ENCODE results near the gene WFDC1.

Gene WFDC1

DNA sequence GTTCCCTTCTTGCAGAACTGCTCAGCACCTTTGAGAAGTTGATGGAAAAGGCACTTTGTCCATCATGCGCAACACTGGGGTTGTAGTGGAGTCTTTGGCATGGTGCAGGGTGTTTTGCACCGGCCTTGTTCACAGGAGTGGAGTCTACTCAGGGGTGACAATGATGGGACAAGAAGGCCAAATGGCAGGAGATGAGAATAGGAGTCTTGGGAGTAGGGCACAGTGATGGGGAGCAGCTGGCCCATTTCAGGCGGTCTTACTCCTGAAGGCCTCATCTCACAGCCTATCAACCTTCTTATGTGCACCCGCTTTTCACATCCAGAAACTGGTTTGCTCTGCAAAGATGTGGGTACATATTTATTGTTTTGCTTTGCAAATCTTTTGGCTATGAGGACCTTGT lies 41.5 kb upstream of the WFDC1 start:
- DNase-seq (ENCODE audit: low read depth), result no peak
- H3K4me3 ChIP-seq (ENCODE audit: low read depth, low read length), result no peak overlapping the region
- TF ChIP-seq, protein P1, sequence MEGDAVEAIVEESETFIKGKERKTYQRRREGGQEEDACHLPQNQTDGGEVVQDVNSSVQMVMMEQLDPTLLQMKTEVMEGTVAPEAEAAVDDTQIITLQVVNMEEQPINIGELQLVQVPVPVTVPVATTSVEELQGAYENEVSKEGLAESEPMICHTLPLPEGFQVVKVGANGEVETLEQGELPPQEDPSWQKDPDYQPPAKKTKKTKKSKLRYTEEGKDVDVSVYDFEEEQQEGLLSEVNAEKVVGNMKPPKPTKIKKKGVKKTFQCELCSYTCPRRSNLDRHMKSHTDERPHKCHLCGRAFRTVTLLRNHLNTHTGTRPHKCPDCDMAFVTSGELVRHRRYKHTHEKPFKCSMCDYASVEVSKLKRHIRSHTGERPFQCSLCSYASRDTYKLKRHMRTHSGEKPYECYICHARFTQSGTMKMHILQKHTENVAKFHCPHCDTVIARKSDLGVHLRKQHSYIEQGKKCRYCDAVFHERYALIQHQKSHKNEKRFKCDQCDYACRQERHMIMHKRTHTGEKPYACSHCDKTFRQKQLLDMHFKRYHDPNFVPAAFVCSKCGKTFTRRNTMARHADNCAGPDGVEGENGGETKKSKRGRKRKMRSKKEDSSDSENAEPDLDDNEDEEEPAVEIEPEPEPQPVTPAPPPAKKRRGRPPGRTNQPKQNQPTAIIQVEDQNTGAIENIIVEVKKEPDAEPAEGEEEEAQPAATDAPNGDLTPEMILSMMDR (IDR thresholded peaks at IDR 0.05; ENCODE audit: control insufficient read depth, extremely low read depth, insufficient read depth), result no peak

DNA sequence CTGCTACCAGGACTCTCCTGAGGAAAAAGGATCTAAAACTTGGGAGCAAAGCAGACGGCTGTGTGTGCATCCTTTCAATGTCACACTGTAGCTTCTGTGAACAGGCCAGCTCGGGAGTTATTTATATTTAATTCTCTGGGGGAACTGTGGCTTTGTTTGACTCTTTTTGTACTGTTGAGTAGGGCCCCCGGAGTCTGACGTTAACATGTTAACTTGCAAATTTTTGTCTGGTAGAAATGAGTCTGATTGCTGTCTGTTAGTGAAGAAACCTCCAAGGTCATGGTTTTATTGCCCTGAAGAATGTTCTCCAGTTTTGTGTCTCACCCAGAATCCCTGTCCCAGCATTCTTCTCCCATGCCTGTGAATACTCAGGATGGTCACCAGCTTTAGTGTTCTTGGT lies 40.6 kb upstream of the WFDC1 start:
- TF ChIP-seq, protein P1 (IDR thresholded peaks at IDR 0.05; ENCODE audit: control insufficient read depth, extremely low read depth, insufficient read depth), result no peak
- DNase-seq (ENCODE audit: low read depth), result no peak
- no peak overlapping the region for H3K4me3 ChIP-seq (ENCODE audit: low read depth, low read length)

DNA sequence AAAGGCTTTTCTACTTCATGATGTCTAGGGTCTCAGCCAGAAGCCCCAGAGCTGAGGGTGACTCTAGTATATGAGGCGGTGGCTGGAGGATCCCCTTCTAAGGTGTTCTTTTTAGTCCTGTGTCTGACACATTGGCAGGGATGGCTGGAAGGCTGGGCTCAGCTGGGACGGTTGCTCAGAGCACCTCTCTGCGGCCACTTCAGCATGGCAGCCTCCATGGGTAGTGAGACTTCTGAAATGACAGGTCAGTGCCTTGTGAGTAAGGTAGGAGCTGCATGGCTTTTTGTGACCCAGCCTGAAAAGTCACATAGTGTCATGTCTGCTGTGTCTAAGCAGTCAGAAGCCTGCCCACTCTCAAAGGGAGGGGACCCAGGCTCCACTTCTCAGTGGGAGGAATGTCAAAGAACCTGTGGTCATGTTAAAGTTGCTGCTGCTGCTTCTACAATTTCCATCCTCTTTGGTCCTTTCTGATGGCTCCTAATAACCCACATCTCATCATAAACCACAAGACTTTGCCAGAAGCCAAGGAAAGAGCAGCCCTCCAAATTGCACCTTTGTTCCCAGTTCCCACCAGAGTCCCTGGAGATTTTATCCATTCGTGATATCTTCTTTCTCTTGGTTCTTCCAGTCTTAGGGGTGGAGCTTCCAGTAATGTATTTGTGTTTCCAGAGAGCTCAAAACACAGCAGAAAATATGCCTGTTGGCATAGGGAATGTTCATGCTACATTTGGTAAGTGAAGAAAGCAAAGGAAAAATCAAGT lies 39.4 kb upstream of the WFDC1 start:
- TF ChIP-seq, protein P1 (IDR thresholded peaks at IDR 0.05; ENCODE audit: control insufficient read depth, extremely low read depth, insufficient read depth), result no peak
- no peak for DNase-seq (ENCODE audit: low read depth)
- H3K4me3 ChIP-seq (ENCODE audit: low read depth, low read length), result no peak overlapping the region

DNA sequence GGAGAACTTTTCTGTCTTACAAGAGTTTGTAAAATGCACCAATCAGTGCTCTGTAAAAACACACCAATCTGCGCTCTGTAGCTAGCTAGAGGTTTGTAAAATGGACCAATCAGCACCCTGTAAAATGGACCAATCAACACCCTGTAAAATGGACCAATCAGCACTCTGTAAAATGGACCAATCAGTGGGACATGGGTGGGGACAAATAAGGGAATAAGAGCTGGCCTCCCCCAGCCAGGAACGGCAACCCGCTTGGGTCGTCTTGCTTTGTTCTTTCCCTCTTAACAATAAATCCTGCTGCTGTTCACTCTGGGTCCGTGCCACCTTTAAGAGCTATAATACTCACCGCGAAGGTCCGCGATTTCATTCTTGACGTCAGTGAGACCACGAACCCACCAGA lies 36.4 kb upstream of the WFDC1 start:
- TF ChIP-seq, protein P1 (IDR thresholded peaks at IDR 0.05; ENCODE audit: control insufficient read depth, extremely low read depth, insufficient read depth), result no peak
- H3K4me3 ChIP-seq (ENCODE audit: low read depth, low read length), result no peak overlapping the region
- DNase-seq (ENCODE audit: low read depth), result no peak

DNA sequence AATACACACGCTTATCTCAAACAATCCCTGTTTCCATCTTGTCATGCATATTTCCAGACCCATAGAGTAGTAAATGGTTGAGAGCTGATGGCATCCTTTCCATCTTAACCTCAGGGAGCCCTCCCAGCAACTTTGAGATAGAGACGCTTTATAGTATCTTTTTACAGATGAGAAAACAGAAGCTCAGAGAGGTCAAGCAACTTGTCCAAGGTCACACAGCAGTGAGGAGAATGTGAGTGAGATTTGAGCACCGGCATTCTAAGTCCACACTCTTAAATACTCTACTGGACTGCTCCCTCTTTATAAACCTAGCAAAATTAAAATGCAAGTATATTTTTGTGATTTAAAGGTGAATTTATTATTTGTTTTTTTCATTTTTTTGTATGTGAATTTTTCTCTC lies 35.0 kb upstream of the WFDC1 start:
- DNase-seq (ENCODE audit: low read depth), result no peak
- H3K4me3 ChIP-seq (ENCODE audit: low read depth, low read length), result no peak overlapping the region
- TF ChIP-seq, protein P1 (IDR thresholded peaks at IDR 0.05; ENCODE audit: control insufficient read depth, extremely low read depth, insufficient read depth), result no peak

DNA sequence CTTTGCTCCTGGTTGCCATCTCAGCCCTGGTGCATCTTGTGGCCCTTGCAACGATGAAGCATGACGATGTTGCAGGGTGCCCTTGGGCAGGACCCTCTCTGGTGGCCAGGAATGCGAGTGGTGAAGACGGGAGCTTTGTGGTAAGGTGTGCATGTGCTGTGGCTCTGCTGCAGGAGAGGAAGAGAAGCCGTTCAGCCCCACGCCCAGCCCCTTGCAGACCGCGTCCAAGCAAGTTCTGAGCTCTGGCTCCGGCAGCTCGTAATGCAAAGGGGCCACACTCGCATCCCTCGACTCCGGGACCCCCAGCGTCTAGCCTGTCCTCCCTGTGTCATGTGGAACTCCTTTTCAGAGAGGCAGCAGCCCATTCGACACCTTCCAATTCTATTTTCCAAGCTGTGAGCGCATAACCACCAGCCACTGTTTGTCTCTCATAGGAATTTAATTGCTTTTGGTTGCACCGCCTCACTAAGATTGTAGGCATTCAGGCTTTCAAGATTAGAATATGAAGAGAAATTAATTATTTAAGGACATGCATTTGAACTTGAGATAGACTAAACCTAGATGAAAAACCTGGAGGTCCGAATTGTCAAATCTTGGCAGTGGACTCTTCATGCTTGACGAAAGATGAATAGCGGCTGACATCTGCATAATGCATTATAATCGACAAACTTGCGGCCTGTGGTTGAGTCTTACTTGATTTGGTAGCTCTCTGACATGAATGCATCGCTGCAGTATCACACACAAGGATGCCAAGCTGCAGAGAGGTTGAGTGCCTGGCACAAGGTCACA lies 33.7 kb upstream of the WFDC1 start:
- no peak overlapping the region for H3K4me3 ChIP-seq (ENCODE audit: low read depth, low read length)
- DNase-seq (ENCODE audit: low read depth), result no peak
- TF ChIP-seq, protein P1 (IDR thresholded peaks at IDR 0.05; ENCODE audit: control insufficient read depth, extremely low read depth, insufficient read depth), result no peak
